ENCODE results near the gene COG5. TPM values are rescaled to one million over a fixed set of nuclear protein-coding genes. Genes with fewer than 3 reads are reported as not detected.

COG5 gene
- total RNA-seq, 1 donor from 2014 or later: 52.0 TPM

GRCh38 chr7:107480932-107481331, 82.8 kb downstream of the COG5 start:
- Mint-ChIP-seq H3K36me3 (no peaks in the 10 kb centered on the region), H3K27ac (no peak overlapping the region), H3K27me3 (ENCODE audit: low read depth) (no peaks in the 10 kb centered on the region), H3K4me3 (no peak overlapping the region), H3K4me1 (peaks cover 2% of the 10 kb centered on the region), H3K9me3 (no peaks in the 10 kb centered on the region)
- no peak for DNase-seq (ENCODE audit: low spot score in 2 of 2, unreplicated experiment in 2 of 2)
- TF ChIP-seq CTCF (IDR thresholded peaks at IDR 0.05; ENCODE audit: unreplicated experiment): no peak

GRCh38 chr7:107479303-107479702, 84.4 kb downstream of the COG5 start:
- Mint-ChIP-seq H3K4me1 (peaks cover 2% of the 10 kb centered on the region), H3K27me3 (ENCODE audit: low read depth) (no peaks in the 10 kb centered on the region), H3K27ac (no peak overlapping the region), H3K4me3 (no peak overlapping the region), H3K9me3 (no peaks in the 10 kb centered on the region), H3K36me3 (no peaks in the 10 kb centered on the region)
- no peak for TF ChIP-seq CTCF (IDR thresholded peaks at IDR 0.05; ENCODE audit: unreplicated experiment)
- DNase-seq (ENCODE audit: low spot score in 2 of 2, unreplicated experiment in 2 of 2): no peak

GRCh38 chr7:107474104-107474521, 89.6 kb downstream of the COG5 start:
- Mint-ChIP-seq H3K27ac (no peak overlapping the region), H3K4me1 (peaks cover 6% of the 10 kb centered on the region), H3K36me3 (no peaks in the 10 kb centered on the region), H3K4me3 (no peak overlapping the region), H3K27me3 (ENCODE audit: low read depth) (no peaks in the 10 kb centered on the region), H3K9me3 (no peaks in the 10 kb centered on the region)
- no peak for DNase-seq (ENCODE audit: low spot score in 2 of 2, unreplicated experiment in 2 of 2)
- no peak for TF ChIP-seq CTCF (IDR thresholded peaks at IDR 0.05; ENCODE audit: unreplicated experiment)

- H3K27me3 Mint-ChIP-seq (ENCODE audit: low read depth): no peaks in the 10 kb centered on the region
- H3K27ac Mint-ChIP-seq: no peak overlapping the region
- no peak for TF ChIP-seq CTCF (IDR thresholded peaks at IDR 0.05; ENCODE audit: unreplicated experiment)
- no peak overlapping the region for H3K4me3 Mint-ChIP-seq
- no peak for DNase-seq (ENCODE audit: low spot score in 2 of 2, unreplicated experiment in 2 of 2)
- peaks cover 6% of the 10 kb centered on the region for H3K4me1 Mint-ChIP-seq
- no peaks in the 10 kb centered on the region for H3K9me3 Mint-ChIP-seq
- no peaks in the 10 kb centered on the region for H3K36me3 Mint-ChIP-seq
Measured at GRCh38 chr7:107472116-107472515, 91.6 kb downstream of the COG5 start.

GRCh38 chr7:107471292-107472070, 92.2 kb downstream of the COG5 start:
- DNase-seq (ENCODE audit: low spot score in 2 of 2, unreplicated experiment in 2 of 2): no peak
- H3K36me3 Mint-ChIP-seq: no peaks in the 10 kb centered on the region
- H3K27ac Mint-ChIP-seq: no peak overlapping the region
- no peaks in the 10 kb centered on the region for H3K27me3 Mint-ChIP-seq (ENCODE audit: low read depth)
- H3K9me3 Mint-ChIP-seq: no peaks in the 10 kb centered on the region
- no peak overlapping the region for H3K4me3 Mint-ChIP-seq
- no peak for TF ChIP-seq CTCF (IDR thresholded peaks at IDR 0.05; ENCODE audit: unreplicated experiment)
- H3K4me1 Mint-ChIP-seq: peaks cover 6% of the 10 kb centered on the region
